ENCODE measurements around the gene RGS14. TPM values are rescaled to one million over a fixed set of nuclear protein-coding genes. Genes with fewer than 3 reads are reported as not detected.

RGS14 gene
- total and polyA plus RNA-seq, 4 donors, result 7.5 to 14.4 (median 10.4) TPM

DNA sequence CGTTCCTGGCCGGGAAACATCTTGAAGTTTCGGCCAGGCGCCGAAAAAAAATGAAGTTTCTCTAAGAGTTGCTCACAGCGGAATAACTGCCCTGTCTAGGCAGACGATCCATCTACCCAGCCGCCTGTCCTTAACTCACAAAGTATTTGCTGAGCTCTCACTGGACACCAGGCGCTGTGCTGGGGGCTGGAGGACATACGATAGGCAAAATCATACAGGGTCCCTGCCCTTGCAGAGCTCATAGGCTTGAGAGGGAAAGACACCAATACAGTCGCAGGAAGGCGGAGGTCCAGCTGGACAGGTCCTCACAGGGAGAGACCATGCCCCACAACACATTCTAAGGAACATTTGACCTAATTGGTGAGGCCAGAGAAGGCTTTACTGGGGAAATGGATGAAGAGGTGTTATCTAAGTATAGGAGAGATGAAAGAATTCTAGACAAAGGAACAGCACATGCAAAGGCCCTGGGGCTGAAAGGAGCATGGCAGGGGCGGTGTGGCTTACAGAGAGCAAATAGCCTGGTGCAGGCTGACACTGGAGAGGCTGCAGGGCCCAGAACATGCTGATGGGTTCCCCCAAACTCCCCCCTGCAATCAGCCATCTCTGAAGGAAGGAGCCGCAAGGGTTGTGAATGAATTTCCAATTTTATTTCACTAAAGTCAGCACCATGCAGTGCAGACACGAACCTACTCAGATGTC, 44.0 kb upstream of the RGS14 start:
- Histone ChIP-seq H3K27ac (ENCODE audit: low read depth, low read length) (no peak overlapping the region), H3K4me3 (ENCODE audit: low read depth, low read length) (no peak overlapping the region), H3K4me1 (ENCODE audit: control insufficient read depth, insufficient read depth, low read length) (peaks cover 42% of the 10 kb centered on the region), H3K9me3 (ENCODE audit: control insufficient read depth, insufficient read depth, low read length) (no peaks in the 10 kb centered on the region), H3K27me3 (ENCODE audit: control insufficient read depth, insufficient read depth, low read length) (no peaks in the 10 kb centered on the region), H3K36me3 (ENCODE audit: control insufficient read depth, insufficient read depth, low read length) (peaks cover 18% of the 10 kb centered on the region)
- 95% methylated on average over 11 of the region's 15 CpGs for WGBS (ENCODE audit: insufficient coverage)
- no peak for DNase-seq (ENCODE audit: low read depth in 4 of 6, low spot score in 6 of 6)

DNA sequence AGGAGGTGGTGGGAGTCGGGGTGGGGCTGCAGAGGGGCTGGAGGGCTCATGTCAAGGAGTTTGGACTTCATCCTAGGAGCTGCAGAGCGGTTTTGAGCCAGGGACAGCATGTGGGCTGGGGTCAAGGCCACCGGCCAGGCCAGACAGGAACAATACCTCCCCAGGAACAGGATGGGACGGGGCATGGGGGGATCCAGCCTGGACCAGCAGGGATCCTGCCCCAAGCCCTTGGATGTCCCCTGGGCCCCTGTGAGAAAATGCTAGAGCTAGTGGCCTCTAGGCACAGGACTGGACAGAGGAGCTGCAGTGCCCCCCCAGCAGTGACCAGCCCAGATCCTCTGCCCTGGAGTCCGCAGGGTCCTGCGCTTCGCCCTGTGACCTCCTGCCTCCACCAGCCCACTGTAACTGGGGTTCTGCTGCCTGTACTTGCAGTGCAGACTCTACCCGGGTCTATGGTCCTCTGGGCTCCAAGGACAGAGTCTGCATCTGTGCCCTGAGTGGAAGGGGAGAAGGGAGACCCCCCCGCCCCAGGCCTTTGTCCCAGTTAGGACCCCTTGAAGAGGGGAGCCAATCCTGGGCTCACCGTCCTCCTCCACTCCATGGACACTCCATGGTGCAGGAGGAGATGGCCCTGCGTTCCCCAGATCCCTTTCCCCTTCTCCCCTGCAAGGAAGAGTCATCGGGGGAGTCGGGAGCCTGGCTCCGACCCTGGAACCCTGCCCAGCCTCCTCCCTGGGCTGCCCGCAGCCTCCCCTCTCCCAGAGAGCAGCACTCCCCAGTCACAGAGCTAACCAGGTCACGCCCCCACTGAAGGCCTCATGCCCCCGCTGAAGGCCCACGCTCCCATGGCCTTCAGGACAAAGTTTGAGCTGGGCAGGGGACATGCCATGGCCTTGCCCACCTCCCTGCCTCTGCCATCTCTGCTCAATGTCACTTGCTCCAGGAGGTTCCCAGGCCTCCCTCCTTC, 43.1 kb upstream of the RGS14 start:
- no peak for DNase-seq (ENCODE audit: low read depth in 4 of 6, low spot score in 6 of 6)
- Histone ChIP-seq H3K27me3 (ENCODE audit: control insufficient read depth, insufficient read depth, low read length) (no peaks in the 10 kb centered on the region), H3K27ac (ENCODE audit: low read depth, low read length) (no peak overlapping the region), H3K4me1 (ENCODE audit: control insufficient read depth, insufficient read depth, low read length) (peaks cover 33% of the 10 kb centered on the region), H3K36me3 (ENCODE audit: control insufficient read depth, insufficient read depth, low read length) (peaks cover 14% of the 10 kb centered on the region), H3K4me3 (ENCODE audit: low read depth, low read length) (no peak overlapping the region), H3K9me3 (ENCODE audit: control insufficient read depth, insufficient read depth, low read length) (no peaks in the 10 kb centered on the region)
- 85% methylated on average over 15 of the region's 18 CpGs for WGBS (ENCODE audit: insufficient coverage)

DNA sequence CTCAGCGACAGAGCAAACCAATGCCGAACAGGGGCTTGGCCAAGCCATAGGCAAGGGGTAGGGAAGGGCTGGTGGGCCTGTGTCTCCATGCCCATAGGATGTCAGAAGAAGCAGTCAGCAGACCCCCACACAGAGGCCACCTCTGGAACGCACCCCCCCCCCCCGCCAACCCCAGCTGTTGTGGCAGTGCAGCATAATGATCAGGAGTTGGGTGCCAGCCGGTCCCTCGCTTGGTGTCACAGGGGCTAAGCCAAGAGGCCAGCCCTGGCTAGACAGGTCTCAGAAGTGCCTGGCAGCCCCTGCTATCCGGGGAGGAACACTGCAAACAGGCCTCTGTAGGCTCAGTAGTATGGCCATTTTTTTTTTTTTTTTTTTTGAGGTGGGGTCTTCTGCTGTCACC, 42.3 kb upstream of the RGS14 start:
- Histone ChIP-seq H3K27ac (ENCODE audit: low read depth, low read length) (no peak overlapping the region), H3K9me3 (ENCODE audit: control insufficient read depth, insufficient read depth, low read length) (no peaks in the 10 kb centered on the region), H3K36me3 (ENCODE audit: control insufficient read depth, insufficient read depth, low read length) (peaks cover 16% of the 10 kb centered on the region), H3K4me3 (ENCODE audit: low read depth, low read length) (no peak overlapping the region), H3K4me1 (ENCODE audit: control insufficient read depth, insufficient read depth, low read length) (peaks cover 25% of the 10 kb centered on the region), H3K27me3 (ENCODE audit: control insufficient read depth, insufficient read depth, low read length) (no peaks in the 10 kb centered on the region)
- WGBS (ENCODE audit: insufficient coverage), result 84% methylated on average over 3 of the region's 7 CpGs
- DNase-seq (ENCODE audit: low read depth in 4 of 6, low spot score in 6 of 6), result no peak

DNA sequence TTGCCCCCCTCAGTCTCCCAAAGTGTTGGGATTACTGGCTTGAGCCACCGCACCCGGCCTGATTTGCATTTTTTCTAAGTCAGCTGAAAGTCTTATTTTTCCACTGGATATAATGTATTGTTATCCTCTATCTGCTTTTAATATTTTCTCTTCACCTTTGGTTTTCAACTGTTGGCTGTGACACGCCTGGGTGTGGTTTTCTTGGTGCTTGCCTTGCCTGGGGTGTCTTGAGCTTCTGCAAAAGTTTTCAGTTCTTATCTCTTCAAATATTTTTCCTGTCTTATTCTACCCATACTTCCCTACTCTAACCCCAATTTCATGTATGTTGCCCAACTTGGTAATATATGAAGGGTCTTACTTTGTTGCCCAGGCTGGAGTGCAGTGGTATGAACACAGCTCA, 41.7 kb upstream of the RGS14 start:
- H3K27ac ChIP-seq (ENCODE audit: low read depth, low read length), result no peak overlapping the region
- no CpG with 5 or more reads among the region's 3 CpGs for WGBS (ENCODE audit: insufficient coverage)
- no peaks in the 10 kb centered on the region for H3K27me3 ChIP-seq (ENCODE audit: control insufficient read depth, insufficient read depth, low read length)
- no peak for DNase-seq (ENCODE audit: low read depth in 4 of 6, low spot score in 6 of 6)
- H3K36me3 ChIP-seq (ENCODE audit: control insufficient read depth, insufficient read depth, low read length), result peaks cover 15% of the 10 kb centered on the region
- H3K4me3 ChIP-seq (ENCODE audit: low read depth, low read length), result no peak overlapping the region
- no peaks in the 10 kb centered on the region for H3K9me3 ChIP-seq (ENCODE audit: control insufficient read depth, insufficient read depth, low read length)
- peaks cover 19% of the 10 kb centered on the region for H3K4me1 ChIP-seq (ENCODE audit: control insufficient read depth, insufficient read depth, low read length)

DNA sequence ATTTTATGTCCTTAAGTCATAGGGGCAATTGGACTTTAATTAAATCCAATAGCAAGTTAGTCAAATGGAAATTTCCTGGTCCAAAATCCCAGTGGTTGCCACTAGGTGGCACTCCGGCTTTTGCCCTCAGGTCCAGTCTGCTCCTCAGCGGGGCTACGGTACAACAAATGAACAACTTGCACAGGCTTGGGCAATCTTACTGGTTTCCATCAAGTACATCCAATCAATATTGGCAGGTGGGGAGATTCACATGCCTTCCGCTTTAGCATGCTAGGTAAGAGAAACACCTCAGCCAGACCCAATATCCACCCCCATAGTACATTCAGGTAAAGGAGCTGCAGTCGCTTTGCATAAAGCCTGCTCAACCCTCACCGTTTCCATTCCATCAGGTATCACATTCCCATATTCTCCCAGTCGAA, 39.8 kb upstream of the RGS14 start:
- Histone ChIP-seq H3K9me3 (ENCODE audit: control insufficient read depth, insufficient read depth, low read length) (no peaks in the 10 kb centered on the region), H3K4me3 (ENCODE audit: low read depth, low read length) (no peak overlapping the region), H3K4me1 (ENCODE audit: control insufficient read depth, insufficient read depth, low read length) (peaks cover 1% of the 10 kb centered on the region), H3K36me3 (ENCODE audit: control insufficient read depth, insufficient read depth, low read length) (peaks cover 15% of the 10 kb centered on the region), H3K27ac (ENCODE audit: low read depth, low read length) (no peak overlapping the region), H3K27me3 (ENCODE audit: control insufficient read depth, insufficient read depth, low read length) (no peaks in the 10 kb centered on the region)
- WGBS (ENCODE audit: insufficient coverage), result 34% methylated on average over 6 of the region's 7 CpGs
- peak in 2 of 6 donors; percentile 66 to 77 for DNase-seq (ENCODE audit: low read depth in 4 of 6, low spot score in 6 of 6)

DNA sequence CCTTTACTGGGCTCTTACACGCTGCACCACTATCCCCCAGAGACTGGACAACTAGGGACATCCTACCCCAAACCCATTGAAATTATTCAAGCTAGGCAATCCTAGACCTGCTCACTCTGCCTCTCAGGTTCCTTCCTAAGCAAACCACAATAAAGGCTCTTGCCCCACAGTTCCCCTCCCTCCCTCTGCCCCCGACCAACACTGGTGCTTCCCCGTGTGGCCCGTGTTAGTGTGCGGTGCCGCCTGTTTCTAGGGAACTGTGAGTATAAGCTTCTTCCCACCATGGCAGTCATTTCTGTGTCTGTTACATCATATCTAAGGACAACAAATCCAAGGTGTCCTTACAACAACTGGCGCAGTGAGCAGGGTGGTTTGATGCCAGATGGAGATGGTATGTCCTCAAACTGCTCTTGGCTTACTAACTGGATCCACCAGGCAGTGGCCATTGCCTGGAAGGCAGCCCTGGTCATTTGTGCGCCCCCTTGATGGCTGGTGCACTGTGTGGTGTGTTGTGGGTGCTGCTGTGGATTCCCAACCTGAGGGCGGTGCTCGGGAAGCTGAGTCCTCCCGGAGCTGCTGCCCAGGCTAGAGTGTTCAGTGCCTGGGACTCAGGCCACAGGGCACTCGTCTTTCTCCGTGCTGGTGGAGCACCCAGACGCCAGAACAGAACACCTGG, 37.7 kb upstream of the RGS14 start:
- no peak overlapping the region for H3K27ac ChIP-seq (ENCODE audit: low read depth, low read length)
- H3K4me1 ChIP-seq (ENCODE audit: control insufficient read depth, insufficient read depth, low read length), result no peaks in the 10 kb centered on the region
- DNase-seq (ENCODE audit: low read depth in 4 of 6, low spot score in 6 of 6), result no peak
- no peaks in the 10 kb centered on the region for H3K9me3 ChIP-seq (ENCODE audit: control insufficient read depth, insufficient read depth, low read length)
- peaks cover 17% of the 10 kb centered on the region for H3K36me3 ChIP-seq (ENCODE audit: control insufficient read depth, insufficient read depth, low read length)
- no peak overlapping the region for H3K4me3 ChIP-seq (ENCODE audit: low read depth, low read length)
- WGBS (ENCODE audit: insufficient coverage), result 94% methylated on average over 8 of the region's 14 CpGs
- H3K27me3 ChIP-seq (ENCODE audit: control insufficient read depth, insufficient read depth, low read length), result no peaks in the 10 kb centered on the region

DNA sequence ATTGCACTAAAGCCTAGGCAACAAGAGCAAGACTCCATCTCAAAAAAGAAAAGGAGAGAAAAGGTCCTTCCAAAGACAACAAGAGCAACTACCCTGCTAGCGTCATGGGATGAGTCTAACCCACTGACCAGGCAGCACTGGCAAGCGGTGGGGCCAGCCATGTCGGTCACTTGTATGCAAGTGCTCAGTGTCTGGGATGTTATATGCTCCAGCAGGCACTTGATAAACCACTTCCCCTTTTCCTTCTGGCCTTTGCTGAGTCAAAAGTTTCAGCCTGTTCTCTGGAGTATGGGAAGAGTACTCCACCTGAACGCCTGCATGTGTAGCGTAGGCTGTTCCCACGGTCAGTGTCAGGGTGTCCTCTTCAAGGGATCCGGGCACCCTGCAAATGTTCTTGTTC, 36.8 kb upstream of the RGS14 start:
- no peak overlapping the region for H3K27ac ChIP-seq (ENCODE audit: low read depth, low read length)
- H3K4me1 ChIP-seq (ENCODE audit: control insufficient read depth, insufficient read depth, low read length), result no peaks in the 10 kb centered on the region
- 100% methylated on average over 3 of the region's 7 CpGs for WGBS (ENCODE audit: insufficient coverage)
- DNase-seq (ENCODE audit: low read depth in 4 of 6, low spot score in 6 of 6), result no peak
- H3K36me3 ChIP-seq (ENCODE audit: control insufficient read depth, insufficient read depth, low read length), result peaks cover 16% of the 10 kb centered on the region
- no peaks in the 10 kb centered on the region for H3K9me3 ChIP-seq (ENCODE audit: control insufficient read depth, insufficient read depth, low read length)
- no peak overlapping the region for H3K4me3 ChIP-seq (ENCODE audit: low read depth, low read length)
- H3K27me3 ChIP-seq (ENCODE audit: control insufficient read depth, insufficient read depth, low read length), result no peaks in the 10 kb centered on the region

DNA sequence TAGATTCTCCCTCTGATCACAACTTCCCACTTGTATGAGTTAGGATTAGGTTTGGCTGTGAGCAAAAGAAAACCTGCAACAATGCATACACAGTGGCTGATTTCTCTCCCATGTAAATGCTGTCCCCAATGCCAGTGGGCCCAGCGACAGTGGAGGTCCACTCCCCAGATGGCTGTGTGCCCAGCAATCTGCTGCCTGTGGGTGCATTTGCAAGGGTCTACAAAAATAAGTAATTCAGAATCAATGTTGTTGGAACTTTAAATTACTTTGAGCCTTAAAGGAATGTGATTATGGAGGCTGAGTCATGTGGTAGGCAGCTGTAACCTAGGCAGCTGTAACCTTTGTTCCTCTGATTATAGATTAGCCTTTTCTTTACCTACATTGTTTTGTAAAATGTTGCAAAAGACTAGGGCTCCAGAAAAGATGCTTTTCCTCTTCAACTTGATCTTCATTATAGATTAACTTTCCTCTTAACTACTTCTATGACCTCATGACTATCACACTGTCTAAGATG, 31.8 kb upstream of the RGS14 start:
- DNase-seq (ENCODE audit: low read depth in 4 of 6, low spot score in 6 of 6), result no peak
- Histone ChIP-seq H3K9me3 (ENCODE audit: control insufficient read depth, insufficient read depth, low read length) (no peaks in the 10 kb centered on the region), H3K27ac (ENCODE audit: low read depth, low read length) (no peak overlapping the region), H3K27me3 (ENCODE audit: control insufficient read depth, insufficient read depth, low read length) (no peaks in the 10 kb centered on the region), H3K36me3 (ENCODE audit: control insufficient read depth, insufficient read depth, low read length) (peaks cover 33% of the 10 kb centered on the region), H3K4me1 (ENCODE audit: control insufficient read depth, insufficient read depth, low read length) (no peaks in the 10 kb centered on the region), H3K4me3 (ENCODE audit: low read depth, low read length) (no peak overlapping the region)
- WGBS (ENCODE audit: insufficient coverage), result 50% methylated on average over 1 of the region's 1 CpG

Data from spinal cord (tissue), 10 donors.